Cardiac muscle cell (in vitro differentiated cells and primary cell): ENCODE results near the gene CCNE1. TPM values are rescaled to one million over a fixed set of nuclear protein-coding genes. Genes with fewer than 3 reads are reported as not detected.

ENCODE experiments used
- DNase-seq, 2 donors: peaks; one replicate each; pipeline versions ENCODE4 v3.0.0 to v3.0.0-alpha.2; 2010 to 2017; ENCODE audit warnings: low read depth in 1 of 2, low spot score in 1 of 2
- H3K27ac ChIP-seq: fragments of 200-600 bp; sonication (generic); 2 replicates; pipeline ENCODE4 v1.5.1; 2016
- H3K27me3 ChIP-seq: fragments of 200-600 bp; sonication (generic); 2 replicates; pipeline ENCODE4 v1.6.0; 2016; ENCODE audit warnings: control low read depth
- H3K36me3 ChIP-seq: fragments of 200-600 bp; sonication (generic); 2 replicates; pipeline ENCODE4 v1.5.1; 2016; ENCODE audit warnings: control low read depth
- H3K4me1 ChIP-seq: fragments of 200-600 bp; sonication (generic); 2 replicates; pipeline ENCODE4 v1.8.1; 2017; ENCODE audit warnings: low read depth, mild to moderate bottlenecking, mixed run types
- H3K4me3 ChIP-seq: fragments of 200-600 bp; sonication (generic); 2 replicates; pipeline ENCODE4 v1.5.1; 2016; ENCODE audit warnings: mild to moderate bottlenecking
- H3K9me3 ChIP-seq: fragments of 200-600 bp; sonication (generic); 2 replicates; pipeline ENCODE4 v1.5.1; 2017; ENCODE audit warnings: low read depth, mild to moderate bottlenecking, control low read depth
- polyA plus RNA-seq: library from polyadenylated mRNA; unstranded; fragments of >200 nt; fragmentation: Nextera tagmentation; extraction: Ambion mirVana; gene quantifications from 2 replicates; pipeline ENCODE4 v1.2.1, GENCODE V29; 2016
- total RNA-seq: library from RNA; depleted of rRNA; stranded (reverse); fragments of >200 nt; gene quantifications from 2 replicates; pipeline ENCODE4 v1.2.3, GENCODE V29; 2016
- TF ChIP-seq, protein P1 (sequence below): IDR thresholded peaks from 2 replicates; pipeline ENCODE4 v1.5.1; 2012; ENCODE audit warnings: low read depth, mild to moderate bottlenecking, low read length

CCNE1 gene
- total and polyA plus RNA-seq, 2 experiments from 2014 or later: 15.9 to 21.8 TPM

DNA sequence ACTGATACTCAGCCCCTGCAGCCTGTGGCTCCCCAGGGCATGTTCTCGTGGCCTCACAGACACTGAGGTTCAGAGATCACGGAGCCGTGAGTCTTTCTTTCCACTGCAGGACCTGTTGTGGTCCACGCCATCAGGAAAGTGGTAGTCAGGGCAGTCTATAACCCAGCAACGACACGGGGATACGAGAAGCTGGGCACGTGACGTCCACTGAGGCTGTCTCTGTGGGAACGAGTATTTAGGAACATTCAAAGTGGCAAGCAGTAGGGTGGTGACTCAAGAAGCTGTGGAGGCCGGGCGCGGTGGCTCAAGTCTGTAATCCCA lies 29.6 kb upstream of the CCNE1 start:
- no peak overlapping the region for H3K4me3 ChIP-seq
- TF ChIP-seq, protein P1, sequence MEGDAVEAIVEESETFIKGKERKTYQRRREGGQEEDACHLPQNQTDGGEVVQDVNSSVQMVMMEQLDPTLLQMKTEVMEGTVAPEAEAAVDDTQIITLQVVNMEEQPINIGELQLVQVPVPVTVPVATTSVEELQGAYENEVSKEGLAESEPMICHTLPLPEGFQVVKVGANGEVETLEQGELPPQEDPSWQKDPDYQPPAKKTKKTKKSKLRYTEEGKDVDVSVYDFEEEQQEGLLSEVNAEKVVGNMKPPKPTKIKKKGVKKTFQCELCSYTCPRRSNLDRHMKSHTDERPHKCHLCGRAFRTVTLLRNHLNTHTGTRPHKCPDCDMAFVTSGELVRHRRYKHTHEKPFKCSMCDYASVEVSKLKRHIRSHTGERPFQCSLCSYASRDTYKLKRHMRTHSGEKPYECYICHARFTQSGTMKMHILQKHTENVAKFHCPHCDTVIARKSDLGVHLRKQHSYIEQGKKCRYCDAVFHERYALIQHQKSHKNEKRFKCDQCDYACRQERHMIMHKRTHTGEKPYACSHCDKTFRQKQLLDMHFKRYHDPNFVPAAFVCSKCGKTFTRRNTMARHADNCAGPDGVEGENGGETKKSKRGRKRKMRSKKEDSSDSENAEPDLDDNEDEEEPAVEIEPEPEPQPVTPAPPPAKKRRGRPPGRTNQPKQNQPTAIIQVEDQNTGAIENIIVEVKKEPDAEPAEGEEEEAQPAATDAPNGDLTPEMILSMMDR: no peak
- H3K27me3 ChIP-seq: no peaks in the 10 kb centered on the region
- no peaks in the 10 kb centered on the region for H3K36me3 ChIP-seq
- DNase-seq: no peak
- H3K9me3 ChIP-seq: no peaks in the 10 kb centered on the region
- no peaks in the 10 kb centered on the region for H3K4me1 ChIP-seq
- no peak overlapping the region for H3K27ac ChIP-seq

DNA sequence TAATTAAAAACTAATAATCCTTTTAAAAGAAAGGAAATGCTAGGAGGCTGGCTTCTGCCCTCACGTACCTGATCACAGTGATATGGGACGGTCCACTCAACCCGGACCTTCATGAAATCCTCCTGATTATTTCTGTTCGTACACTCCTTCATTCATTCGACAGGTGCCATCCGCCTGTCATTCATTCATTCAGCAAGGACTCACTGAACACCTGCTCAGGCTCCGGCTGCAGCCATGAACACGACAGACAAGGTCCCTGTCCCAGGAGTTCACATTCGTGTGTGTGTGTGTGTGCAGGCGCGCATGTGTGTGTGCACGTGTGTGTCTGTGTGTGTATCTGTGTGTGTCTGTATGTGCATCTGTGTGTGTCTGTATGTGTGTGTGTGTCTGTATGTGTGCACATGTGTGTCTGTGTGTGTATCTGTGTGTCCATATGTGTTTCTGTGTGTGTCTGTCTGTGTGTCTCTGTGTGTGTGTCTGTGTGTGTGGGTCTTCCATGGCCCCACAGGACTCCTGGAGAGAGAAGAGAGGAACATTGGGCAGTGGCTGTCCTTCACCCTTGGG lies 28.1 kb upstream of the CCNE1 start:
- TF ChIP-seq, protein P1: no peak

GRCh38 chr19:29784598-29785223 lies 27.1 kb upstream of the CCNE1 start:
- Histone ChIP-seq H3K4me3 (no peak overlapping the region), H3K36me3 (no peaks in the 10 kb centered on the region), H3K9me3 (no peaks in the 10 kb centered on the region), H3K27me3 (no peaks in the 10 kb centered on the region), H3K4me1 (no peaks in the 10 kb centered on the region), H3K27ac (no peak overlapping the region)
- TF ChIP-seq, protein P1: no peak
- DNase-seq: no peak

More for the DNA sequence above, 28.1 kb upstream of the CCNE1 start:
- no peaks in the 10 kb centered on the region for H3K4me1 ChIP-seq
- no peaks in the 10 kb centered on the region for H3K9me3 ChIP-seq
- H3K27ac ChIP-seq: no peak overlapping the region
- no peaks in the 10 kb centered on the region for H3K27me3 ChIP-seq
- no peak overlapping the region for H3K4me3 ChIP-seq
- no peak for DNase-seq
- H3K36me3 ChIP-seq: no peaks in the 10 kb centered on the region

GRCh38 chr19:29785360-29785759 lies 26.4 kb upstream of the CCNE1 start:
- TF ChIP-seq, protein P1: no peak
- no peaks in the 10 kb centered on the region for H3K27me3 ChIP-seq
- H3K4me3 ChIP-seq: no peak overlapping the region
- no peaks in the 10 kb centered on the region for H3K4me1 ChIP-seq
- no peak overlapping the region for H3K27ac ChIP-seq
- no peaks in the 10 kb centered on the region for H3K36me3 ChIP-seq
- H3K9me3 ChIP-seq: no peaks in the 10 kb centered on the region
- DNase-seq: no peak

DNA sequence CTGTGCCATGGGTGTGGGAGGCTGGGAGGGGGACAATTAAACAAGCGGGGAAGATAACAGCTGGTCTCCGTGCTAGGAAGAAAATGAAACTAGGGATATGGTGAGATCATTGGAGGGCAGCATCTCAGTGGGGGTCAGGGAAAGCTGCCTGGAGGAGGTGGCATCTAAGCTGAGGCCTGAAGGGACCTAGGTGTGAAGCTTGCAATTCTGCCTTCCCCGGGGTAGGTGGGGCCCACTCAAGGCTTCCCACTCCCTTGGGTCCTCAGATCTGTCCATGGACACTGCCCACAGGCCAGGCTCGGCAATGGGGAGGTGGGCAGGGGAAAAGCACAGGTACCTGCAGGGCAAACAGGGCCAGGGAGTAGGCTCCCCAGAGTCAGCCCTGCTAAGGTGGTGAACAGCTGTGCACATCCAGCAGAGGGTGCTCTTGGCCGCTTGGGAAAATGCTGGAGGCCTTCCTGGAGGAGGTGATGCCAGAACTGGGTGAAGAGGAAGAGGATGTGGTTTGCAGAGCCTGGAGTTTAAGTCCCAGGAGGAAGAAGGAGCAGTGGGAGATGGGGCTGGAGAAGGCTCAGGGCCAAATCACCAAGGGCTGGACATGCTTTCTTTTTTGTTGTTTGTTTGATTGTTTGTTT lies 25.7 kb upstream of the CCNE1 start:
- Histone ChIP-seq H3K4me1 (no peaks in the 10 kb centered on the region), H3K36me3 (no peaks in the 10 kb centered on the region), H3K27ac (no peak overlapping the region), H3K4me3 (no peak overlapping the region), H3K9me3 (no peaks in the 10 kb centered on the region), H3K27me3 (no peaks in the 10 kb centered on the region)
- TF ChIP-seq, protein P1: no peak
- DNase-seq: no peak
